Activated CD8-positive, alpha-beta T cell treated with anti-CD3 and anti-CD28 coated beads for 36 hours (primary cell): ENCODE data around the gene SMOC2. TPM values are rescaled to one million over a fixed set of nuclear protein-coding genes. Genes with fewer than 3 reads are reported as not detected.
"Not testable (repeated sequence)": the region's sequence is repeated elsewhere in the genome, so short reads cannot be mapped to it uniquely, and the experiment has no call there.

Experiments used
- ATAC-seq: fragments of 200-7000 bp; cut with Tn5 transposase; one replicate; pipeline ENCODE4 v1.10.0; 2021; ENCODE audit warnings: mild to moderate bottlenecking, moderate library complexity
- CTCF ChIA-PET: fragments of 350-600 bp; sonication (Branson Sonifier 250); formaldehyde crosslinking; loops from one replicate; lab custom pipeline; 2021; ENCODE audit warnings: antibody characterized with exemption; lab: Charles Lee
- POLR2A ChIA-PET: fragments of 350-600 bp; sonication (Branson Sonifier 250); formaldehyde crosslinking; loops from one replicate; lab custom pipeline; 2021; ENCODE audit warnings: antibody characterized with exemption; lab: Charles Lee
- DNase-seq: peaks from one replicate; pipeline ENCODE4 v3.0.0-alpha.2; 2020
- H3K27ac Mint-ChIP-seq: one replicate; pipeline ENCODE4 v1.8.0; 2021; ENCODE audit warnings: mild to moderate bottlenecking, mixed read lengths
- H3K27me3 Mint-ChIP-seq: one replicate; pipeline ENCODE4 v1.8.0; 2021; ENCODE audit warnings: mixed read lengths
- H3K36me3 Mint-ChIP-seq: one replicate; pipeline ENCODE4 v1.8.0; 2021; ENCODE audit warnings: low read depth, mixed read lengths
- H3K4me1 Mint-ChIP-seq: one replicate; pipeline ENCODE4 v1.8.0; 2021; ENCODE audit warnings: low read depth, mixed read lengths
- H3K4me3 Mint-ChIP-seq: one replicate; pipeline ENCODE4 v1.8.0; 2021; ENCODE audit warnings: mild to moderate bottlenecking, moderate library complexity, mixed read lengths
- H3K9me3 Mint-ChIP-seq: one replicate; pipeline ENCODE4 v1.8.0; 2021; ENCODE audit warnings: mixed read lengths
- intact Hi-C: fragments of 100-400 bp; cut with micrococcal nuclease; formaldehyde crosslinking; loops from one replicate; pipeline ENCODE4 v1.10.0; 2022
- total RNA-seq, 2 experiments: library from RNA; stranded (reverse); gene quantifications; one replicate each; pipeline ENCODE4 v1.2.3, GENCODE V29; 2021
- TF ChIP-seq, protein P1 (sequence below): fragments of 200-600 bp; IDR thresholded peaks from one replicate; pipeline ENCODE4 v1.8.0; 2022; ENCODE audit warnings: antibody characterized with exemption, mild to moderate bottlenecking

Gene SMOC2
- total RNA-seq, 2 experiments from 2014 or later: not detected

DNA sequence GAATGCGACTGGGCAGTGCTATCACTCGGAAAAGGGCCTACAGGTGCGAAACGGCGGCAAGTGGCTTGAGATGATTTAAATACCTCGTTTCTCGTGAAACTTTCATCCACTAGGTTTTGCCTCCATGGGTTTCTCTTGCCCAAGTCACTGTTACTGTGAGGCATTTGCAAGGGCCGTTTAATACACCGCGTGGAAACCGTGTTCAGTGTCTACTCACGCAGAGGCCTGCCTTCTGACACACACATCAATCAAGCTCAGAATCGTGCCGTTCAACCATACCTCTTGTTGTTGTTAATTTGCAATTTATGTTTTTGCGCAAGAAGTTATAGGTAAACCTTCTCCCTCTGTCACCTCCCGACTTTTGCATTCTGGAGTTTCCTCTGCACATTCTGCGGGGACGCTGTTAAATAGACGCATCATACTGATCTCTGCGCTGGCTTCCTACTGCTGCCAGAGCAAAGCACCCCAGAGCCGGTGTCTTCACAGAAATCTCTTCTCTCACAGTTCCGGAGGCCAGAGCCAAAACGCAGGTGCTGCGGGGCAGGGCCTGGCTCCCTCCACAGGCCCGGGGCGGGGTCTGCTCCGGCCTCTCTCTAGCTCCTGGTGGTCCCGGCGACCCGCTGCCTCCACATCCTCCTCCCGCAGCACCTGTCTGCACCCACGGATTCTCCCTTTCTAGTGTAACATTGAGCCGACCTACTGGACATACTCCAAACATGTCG lies 251.4 kb downstream of the SMOC2 start:
- Mint-ChIP-seq H3K27ac (no peak overlapping the region), H3K27me3 (no peaks in the 10 kb centered on the region)

DNA sequence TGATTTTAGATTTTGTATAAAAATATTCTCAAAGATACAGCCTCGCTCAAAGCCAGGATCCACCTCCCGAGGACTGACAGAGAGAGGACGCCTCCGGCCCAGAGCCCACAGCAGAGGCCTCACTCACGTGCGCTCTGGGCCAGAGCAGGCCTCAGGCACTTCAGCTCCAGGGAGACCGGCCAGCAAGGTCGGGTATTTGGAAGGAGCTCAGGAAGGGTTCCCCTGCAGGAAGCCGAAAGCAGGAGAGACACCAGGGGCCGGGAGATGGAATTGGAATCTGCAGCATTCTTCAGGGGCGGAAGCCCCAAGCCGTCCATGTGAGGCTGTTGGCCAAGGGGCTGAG lies 251.9 kb downstream of the SMOC2 start:
- H3K9me3 Mint-ChIP-seq, ATAC-seq, CTCF ChIA-PET, H3K36me3 Mint-ChIP-seq, DNase-seq, intact Hi-C loops, H3K4me1 Mint-ChIP-seq, H3K27me3 Mint-ChIP-seq, H3K27ac Mint-ChIP-seq, H3K4me3 Mint-ChIP-seq, POLR2A ChIA-PET: not testable (repeated sequence)

More for the DNA sequence above, 251.4 kb downstream of the SMOC2 start:
- POLR2A ChIA-PET: no interaction called here
- CTCF ChIA-PET: no interaction called here
- Mint-ChIP-seq H3K4me3 (no peak overlapping the region), H3K9me3 (no peaks in the 10 kb centered on the region), H3K36me3 (no peaks in the 10 kb centered on the region), H3K4me1 (no peaks in the 10 kb centered on the region)
- ATAC-seq (no peak), DNase-seq (no peak)
- TF ChIP-seq, protein P1, sequence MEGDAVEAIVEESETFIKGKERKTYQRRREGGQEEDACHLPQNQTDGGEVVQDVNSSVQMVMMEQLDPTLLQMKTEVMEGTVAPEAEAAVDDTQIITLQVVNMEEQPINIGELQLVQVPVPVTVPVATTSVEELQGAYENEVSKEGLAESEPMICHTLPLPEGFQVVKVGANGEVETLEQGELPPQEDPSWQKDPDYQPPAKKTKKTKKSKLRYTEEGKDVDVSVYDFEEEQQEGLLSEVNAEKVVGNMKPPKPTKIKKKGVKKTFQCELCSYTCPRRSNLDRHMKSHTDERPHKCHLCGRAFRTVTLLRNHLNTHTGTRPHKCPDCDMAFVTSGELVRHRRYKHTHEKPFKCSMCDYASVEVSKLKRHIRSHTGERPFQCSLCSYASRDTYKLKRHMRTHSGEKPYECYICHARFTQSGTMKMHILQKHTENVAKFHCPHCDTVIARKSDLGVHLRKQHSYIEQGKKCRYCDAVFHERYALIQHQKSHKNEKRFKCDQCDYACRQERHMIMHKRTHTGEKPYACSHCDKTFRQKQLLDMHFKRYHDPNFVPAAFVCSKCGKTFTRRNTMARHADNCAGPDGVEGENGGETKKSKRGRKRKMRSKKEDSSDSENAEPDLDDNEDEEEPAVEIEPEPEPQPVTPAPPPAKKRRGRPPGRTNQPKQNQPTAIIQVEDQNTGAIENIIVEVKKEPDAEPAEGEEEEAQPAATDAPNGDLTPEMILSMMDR: no peak
- intact Hi-C loops: no loop called here

DNA sequence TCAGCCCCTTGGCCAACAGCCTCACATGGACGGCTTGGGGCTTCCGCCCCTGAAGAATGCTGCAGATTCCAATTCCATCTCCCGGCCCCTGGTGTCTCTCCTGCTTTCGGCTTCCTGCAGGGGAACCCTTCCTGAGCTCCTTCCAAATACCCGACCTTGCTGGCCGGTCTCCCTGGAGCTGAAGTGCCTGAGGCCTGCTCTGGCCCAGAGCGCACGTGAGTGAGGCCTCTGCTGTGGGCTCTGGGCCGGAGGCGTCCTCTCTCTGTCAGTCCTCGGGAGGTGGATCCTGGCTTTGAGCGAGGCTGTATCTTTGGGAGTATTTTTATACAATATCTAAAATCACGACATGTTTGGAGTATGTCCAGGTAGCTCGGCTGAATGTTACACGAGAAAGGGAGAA lies 253.8 kb downstream of the SMOC2 start:
- DNase-seq, CTCF ChIA-PET, H3K36me3 Mint-ChIP-seq, H3K27ac Mint-ChIP-seq, POLR2A ChIA-PET, H3K4me3 Mint-ChIP-seq, H3K9me3 Mint-ChIP-seq, H3K27me3 Mint-ChIP-seq, intact Hi-C loops, H3K4me1 Mint-ChIP-seq, ATAC-seq: not testable (repeated sequence)

DNA sequence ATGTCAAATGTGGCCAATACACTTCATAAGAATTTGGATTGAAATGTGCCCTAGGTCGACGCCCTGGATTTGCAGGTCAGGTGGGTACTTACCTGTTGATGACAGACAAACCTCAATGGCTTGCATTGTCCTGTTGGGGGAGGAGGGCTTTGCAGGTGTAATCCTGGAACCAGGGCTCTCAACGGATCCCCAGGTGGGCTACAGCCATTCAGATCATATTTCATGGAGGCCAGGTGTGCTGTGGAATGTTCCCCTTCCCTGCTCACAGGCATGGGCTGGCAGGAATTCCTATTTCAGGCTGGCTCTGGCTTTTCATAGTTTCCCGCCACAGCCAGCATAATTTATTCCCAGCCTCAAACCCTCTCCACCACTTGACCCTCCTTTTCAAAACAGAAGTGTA lies 254.7 kb downstream of the SMOC2 start:
- Mint-ChIP-seq H3K4me3 (no peak overlapping the region), H3K27me3 (no peaks in the 10 kb centered on the region), H3K9me3 (no peaks in the 10 kb centered on the region), H3K4me1 (no peaks in the 10 kb centered on the region), H3K36me3 (no peaks in the 10 kb centered on the region), H3K27ac (no peak overlapping the region)
- intact Hi-C loops: no loop called here
- TF ChIP-seq, protein P1: no peak
- POLR2A ChIA-PET: no interaction called here
- DNase-seq (no peak), ATAC-seq (no peak)
- CTCF ChIA-PET: no interaction called here

DNA sequence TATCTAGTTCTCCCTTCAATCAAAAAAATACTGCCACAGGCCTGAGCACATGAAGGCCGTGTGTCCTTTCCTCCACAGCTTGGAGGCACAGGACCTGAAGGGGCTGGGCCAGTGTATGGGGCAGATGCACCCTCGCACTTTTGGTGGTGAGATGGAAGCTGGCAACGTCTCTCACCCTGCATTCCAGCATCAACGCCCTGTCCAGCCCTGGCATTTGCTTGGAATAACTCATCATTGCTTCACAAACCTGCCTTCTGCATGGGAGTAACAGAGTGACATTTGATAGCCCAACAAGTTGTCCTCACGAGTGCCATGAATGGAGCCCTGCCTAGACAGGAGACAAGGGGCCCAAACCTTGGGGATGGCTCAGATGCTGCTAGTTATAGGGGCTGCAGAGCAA lies 257.9 kb downstream of the SMOC2 start:
- POLR2A ChIA-PET: no interaction called here
- ATAC-seq: no peak
- Mint-ChIP-seq H3K9me3 (no peaks in the 10 kb centered on the region), H3K27me3 (no peaks in the 10 kb centered on the region), H3K27ac (no peak overlapping the region), H3K36me3 (no peaks in the 10 kb centered on the region), H3K4me1 (no peaks in the 10 kb centered on the region), H3K4me3 (no peak overlapping the region)
- TF ChIP-seq, protein P1: no peak
- CTCF ChIA-PET: no interaction called here
- intact Hi-C loops: no loop called here
- DNase-seq: no peak

DNA sequence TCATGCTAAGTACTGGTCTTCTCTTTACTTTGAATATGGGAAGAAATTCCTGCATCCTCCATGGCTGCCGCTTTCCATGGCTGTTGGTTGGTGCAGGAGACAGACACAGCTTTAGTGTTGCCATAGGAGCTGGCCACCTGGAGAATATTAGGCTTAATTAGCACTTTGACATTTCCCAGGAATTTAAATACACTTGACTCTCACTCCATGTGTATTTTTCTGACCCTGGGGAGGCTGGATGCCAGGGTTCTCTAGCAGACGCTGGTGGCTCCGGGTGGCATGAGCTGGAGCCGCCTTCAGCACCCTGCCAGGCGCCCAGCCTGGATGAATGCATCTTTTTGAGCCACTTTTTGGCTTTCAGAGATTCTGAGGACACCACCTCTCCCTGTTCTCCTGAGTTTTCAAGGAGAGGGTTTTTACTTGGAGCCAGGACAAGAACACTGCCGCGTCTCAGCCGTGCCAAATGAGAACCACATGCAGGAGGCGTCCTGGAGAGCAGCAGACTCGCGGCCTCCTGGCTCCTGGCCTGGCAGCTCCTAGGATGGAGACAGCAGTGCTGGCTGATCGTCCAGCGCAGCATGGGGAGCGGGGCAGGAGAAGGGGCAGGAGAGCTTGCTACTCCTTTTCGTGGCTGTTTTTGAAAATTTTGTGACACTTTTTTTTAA lies 258.8 kb downstream of the SMOC2 start:
- no peak overlapping the region for H3K4me3 Mint-ChIP-seq
- no peaks in the 10 kb centered on the region for H3K4me1 Mint-ChIP-seq
- ATAC-seq: no peak
- DNase-seq: no peak
- intact Hi-C loops: no loop called here
- H3K27ac Mint-ChIP-seq: no peak overlapping the region
- POLR2A ChIA-PET: no interaction called here
- TF ChIP-seq, protein P1: no peak
- H3K36me3 Mint-ChIP-seq: no peaks in the 10 kb centered on the region
- CTCF ChIA-PET: no interaction called here
- no peaks in the 10 kb centered on the region for H3K27me3 Mint-ChIP-seq
- H3K9me3 Mint-ChIP-seq: no peaks in the 10 kb centered on the region
